ENCODE measurements around the gene PTBP3.

PTBP3 gene

DNA sequence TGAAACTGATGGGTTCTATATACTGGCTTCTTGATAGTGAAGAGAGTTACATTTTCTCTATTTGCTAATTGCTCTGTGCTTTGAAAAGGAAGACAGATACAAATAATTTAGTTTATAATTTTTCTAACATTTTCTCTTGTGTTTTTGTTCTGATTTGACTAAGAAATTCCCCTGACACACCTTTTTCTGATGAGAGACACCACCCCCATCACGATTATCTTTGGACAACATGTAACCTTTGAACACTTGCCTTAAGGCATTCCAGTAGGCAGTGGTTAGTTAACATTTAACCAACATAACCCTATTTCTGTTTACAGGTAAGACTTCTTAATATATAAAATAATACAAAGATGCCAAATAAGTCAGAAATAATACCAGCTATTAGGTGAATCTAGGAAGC is 4.1 kb upstream of the PTBP3 start:
- H3K27ac ChIP-seq = no peak overlapping the region; the same call in 1 of the 2 replicates
- TF ChIP-seq, protein P1, sequence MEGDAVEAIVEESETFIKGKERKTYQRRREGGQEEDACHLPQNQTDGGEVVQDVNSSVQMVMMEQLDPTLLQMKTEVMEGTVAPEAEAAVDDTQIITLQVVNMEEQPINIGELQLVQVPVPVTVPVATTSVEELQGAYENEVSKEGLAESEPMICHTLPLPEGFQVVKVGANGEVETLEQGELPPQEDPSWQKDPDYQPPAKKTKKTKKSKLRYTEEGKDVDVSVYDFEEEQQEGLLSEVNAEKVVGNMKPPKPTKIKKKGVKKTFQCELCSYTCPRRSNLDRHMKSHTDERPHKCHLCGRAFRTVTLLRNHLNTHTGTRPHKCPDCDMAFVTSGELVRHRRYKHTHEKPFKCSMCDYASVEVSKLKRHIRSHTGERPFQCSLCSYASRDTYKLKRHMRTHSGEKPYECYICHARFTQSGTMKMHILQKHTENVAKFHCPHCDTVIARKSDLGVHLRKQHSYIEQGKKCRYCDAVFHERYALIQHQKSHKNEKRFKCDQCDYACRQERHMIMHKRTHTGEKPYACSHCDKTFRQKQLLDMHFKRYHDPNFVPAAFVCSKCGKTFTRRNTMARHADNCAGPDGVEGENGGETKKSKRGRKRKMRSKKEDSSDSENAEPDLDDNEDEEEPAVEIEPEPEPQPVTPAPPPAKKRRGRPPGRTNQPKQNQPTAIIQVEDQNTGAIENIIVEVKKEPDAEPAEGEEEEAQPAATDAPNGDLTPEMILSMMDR (conservative IDR thresholded peaks at IDR 0.05) = no peak

DNA sequence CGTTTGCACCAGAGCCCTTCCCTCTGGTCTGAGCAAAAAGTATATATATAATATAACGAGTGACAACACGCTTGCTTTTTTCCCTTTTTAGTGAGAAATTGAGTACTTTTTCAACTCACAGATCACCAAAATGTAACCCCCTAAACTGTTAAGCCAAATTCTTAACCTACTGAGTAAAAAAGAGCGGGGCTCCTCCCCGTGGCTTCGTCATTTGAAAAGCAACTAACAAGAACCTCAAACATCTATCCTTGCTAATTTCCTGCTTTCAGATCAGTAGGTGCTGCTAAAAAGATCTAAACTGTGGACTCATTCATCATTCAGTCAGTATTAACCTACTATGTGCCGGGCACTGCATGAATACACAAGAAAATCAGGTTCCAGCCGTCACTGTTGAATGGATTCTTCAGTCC is 1.0 kb upstream of the PTBP3 start:
- peak overlapping the region; percentile 96 for H3K27ac ChIP-seq

DNA sequence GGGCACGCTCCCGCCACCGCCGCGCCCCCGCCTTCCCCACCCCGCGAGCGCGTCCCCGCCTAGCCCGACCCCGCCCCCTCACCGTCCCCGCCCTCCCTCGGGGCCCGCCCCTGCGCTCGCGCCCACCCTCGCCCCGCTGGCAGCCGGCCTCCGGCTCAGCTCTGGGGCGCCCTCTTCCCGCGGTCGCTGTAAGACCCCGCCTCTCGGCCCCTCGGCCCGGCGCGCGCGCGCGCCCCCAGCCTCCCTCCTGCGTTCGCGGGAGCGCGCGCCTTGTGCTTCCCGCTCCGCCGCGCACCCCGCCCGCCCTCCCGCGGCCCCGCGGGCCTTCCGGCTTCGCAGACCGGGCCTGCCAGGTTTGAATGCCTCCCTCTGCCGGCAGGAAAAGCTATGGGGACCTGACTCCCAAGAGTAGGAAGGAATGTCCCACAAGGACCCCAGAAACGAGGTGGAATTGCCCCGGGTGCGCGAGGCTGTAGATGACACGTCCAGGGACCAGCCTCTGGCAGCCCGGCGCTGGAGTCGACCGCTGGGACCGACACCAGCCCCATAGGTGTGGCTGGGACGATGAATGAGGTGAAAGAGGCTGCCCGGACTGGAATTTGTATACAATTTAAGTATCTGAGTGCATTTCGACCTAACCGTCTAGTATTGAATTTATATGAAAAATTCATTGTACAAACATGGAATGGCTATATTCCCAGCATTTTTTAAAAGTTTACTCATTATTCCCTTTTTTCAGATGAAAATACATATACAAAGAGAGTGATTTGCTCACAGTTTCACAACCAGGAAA is 416 bp upstream of the PTBP3 start:
- TF ChIP-seq, protein P1 (conservative IDR thresholded peaks at IDR 0.05) = peak; percentile 84
- H3K27ac ChIP-seq = peak overlapping the region; percentile 96

More for the DNA sequence above, 1.0 kb upstream of the PTBP3 start:
- TF ChIP-seq, protein P1 (conservative IDR thresholded peaks at IDR 0.05) = no peak

DNA sequence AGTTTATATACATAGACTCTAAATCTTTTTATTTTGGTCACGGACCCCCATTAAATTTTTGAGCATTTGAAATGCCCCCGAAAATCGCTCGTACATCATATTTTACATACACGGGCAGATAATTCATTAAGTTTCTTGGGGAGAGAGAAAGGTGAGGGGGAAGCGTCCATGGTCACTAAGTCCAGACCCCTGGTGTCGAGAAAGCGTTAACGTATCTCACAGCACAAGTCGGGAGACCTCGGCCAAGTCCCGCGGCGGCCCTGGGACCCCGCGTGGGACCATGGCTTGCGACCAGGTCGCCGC is 794 bp downstream of the PTBP3 start:
- TF ChIP-seq, protein P1 (conservative IDR thresholded peaks at IDR 0.05) = no peak
- H3K27ac ChIP-seq = peak overlapping the region; percentile 96

DNA sequence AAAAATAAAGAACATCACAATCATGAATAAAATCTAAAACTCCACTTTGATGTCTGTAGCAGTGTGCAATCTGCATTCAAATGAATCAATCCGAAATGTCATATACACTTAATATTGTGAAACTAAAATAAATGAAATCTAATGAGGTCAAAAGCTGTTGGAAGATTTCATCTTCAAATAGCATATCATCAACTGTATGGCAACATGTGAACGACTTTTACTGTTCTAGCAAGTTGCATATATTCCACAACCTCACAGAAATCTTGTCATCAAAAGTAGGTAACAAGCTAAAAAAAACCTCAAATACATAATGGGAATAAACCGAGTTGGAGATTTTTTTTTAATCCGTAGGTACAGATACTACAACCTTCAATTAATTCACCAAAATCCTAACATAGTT is 1.2 kb downstream of the PTBP3 start:
- H3K27ac ChIP-seq = peak overlapping the region; percentile 96
- TF ChIP-seq, protein P1 (conservative IDR thresholded peaks at IDR 0.05) = no peak

DNA sequence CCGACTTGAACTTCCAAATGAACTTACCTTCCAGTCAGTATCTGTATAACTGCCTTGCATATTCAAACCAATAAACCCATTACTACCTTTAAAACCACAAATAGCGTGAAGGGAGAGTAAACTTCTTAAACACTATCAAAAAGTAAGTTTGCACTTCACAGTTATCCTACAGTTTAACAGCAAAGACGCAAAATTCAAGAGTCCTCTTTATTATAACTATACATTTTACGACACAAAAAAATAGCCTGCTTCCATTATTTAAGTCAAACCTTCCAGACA is 1.8 kb downstream of the PTBP3 start:
- TF ChIP-seq, protein P1 (conservative IDR thresholded peaks at IDR 0.05) = no peak
- no peak overlapping the region for H3K27ac ChIP-seq

DNA sequence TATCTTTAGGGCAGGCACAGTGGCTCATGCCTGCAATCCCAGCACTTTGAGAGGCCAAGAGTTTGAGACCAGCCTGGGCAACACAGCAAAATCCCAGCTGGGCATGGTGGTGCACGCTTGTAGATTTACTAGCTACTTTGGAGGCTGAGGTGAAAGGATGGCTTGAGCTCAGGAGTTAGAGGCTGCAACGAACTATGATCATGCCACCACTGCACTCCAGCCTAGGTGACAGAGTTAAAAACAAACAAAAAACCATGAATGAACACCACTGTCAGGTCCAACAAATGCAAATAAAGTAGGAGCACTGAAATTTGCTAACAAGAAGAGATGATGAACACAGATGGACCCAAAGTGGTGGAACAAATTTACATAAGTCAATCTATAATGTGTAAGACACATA is 4.9 kb downstream of the PTBP3 start:
- TF ChIP-seq, protein P1 (conservative IDR thresholded peaks at IDR 0.05) = no peak
- H3K27ac ChIP-seq = no peak overlapping the region
